PC-9 (cell line): ENCODE measurements around the gene MSMO1.

Experiments
- EZH2 ChIP-seq: fragments of 200-600 bp; sonication (generic); IDR thresholded peaks from 2 replicates; pipeline ENCODE4 v1.8.0; 2017; ENCODE audit warnings: antibody characterized with exemption, low read depth
- TF ChIP-seq, protein P1 (sequence below): fragments of 200-600 bp; sonication (generic); conservative IDR thresholded peaks from 2 replicates; pipeline ENCODE4 v1.6.1; 2017; ENCODE audit warnings: mixed run types, antibody characterized with exemption, mild to moderate bottlenecking, moderate library complexity

DNA sequence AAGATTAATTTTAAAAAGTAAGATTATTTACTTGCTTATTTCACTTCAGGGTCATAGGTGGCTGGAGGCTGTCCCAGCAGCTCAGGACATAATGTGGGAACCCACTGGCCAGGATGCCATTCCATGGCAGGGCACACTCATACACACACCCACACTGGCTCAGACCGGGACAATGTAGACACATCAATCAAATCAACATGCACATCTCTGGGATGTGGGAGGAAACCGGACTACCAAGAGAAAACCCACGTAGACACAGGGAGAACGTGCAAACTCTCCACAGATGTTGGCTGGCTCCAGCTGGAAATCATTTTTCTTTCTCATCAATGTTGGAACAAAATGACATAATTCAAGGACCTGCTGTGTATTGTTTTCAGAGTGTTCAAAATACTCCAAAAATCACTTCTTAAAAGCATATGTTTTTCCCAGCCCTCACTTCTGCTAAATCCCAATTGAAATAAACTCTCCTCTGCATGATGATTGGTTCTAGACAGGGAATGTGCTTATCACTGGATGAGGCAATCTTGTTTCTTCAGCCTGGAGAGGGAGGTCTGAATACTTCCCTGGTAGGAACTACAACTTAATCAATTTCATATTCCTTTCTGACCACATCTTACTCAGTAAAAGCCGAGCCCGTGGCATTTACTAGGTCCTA, 32.7 kb downstream of the MSMO1 start:
- TF ChIP-seq, protein P1, sequence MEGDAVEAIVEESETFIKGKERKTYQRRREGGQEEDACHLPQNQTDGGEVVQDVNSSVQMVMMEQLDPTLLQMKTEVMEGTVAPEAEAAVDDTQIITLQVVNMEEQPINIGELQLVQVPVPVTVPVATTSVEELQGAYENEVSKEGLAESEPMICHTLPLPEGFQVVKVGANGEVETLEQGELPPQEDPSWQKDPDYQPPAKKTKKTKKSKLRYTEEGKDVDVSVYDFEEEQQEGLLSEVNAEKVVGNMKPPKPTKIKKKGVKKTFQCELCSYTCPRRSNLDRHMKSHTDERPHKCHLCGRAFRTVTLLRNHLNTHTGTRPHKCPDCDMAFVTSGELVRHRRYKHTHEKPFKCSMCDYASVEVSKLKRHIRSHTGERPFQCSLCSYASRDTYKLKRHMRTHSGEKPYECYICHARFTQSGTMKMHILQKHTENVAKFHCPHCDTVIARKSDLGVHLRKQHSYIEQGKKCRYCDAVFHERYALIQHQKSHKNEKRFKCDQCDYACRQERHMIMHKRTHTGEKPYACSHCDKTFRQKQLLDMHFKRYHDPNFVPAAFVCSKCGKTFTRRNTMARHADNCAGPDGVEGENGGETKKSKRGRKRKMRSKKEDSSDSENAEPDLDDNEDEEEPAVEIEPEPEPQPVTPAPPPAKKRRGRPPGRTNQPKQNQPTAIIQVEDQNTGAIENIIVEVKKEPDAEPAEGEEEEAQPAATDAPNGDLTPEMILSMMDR, result no peak
- TF ChIP-seq EZH2, result no peak
